Measurements from ENCODE around the gene TBC1D9B.

The TBC1D9B gene

DNA sequence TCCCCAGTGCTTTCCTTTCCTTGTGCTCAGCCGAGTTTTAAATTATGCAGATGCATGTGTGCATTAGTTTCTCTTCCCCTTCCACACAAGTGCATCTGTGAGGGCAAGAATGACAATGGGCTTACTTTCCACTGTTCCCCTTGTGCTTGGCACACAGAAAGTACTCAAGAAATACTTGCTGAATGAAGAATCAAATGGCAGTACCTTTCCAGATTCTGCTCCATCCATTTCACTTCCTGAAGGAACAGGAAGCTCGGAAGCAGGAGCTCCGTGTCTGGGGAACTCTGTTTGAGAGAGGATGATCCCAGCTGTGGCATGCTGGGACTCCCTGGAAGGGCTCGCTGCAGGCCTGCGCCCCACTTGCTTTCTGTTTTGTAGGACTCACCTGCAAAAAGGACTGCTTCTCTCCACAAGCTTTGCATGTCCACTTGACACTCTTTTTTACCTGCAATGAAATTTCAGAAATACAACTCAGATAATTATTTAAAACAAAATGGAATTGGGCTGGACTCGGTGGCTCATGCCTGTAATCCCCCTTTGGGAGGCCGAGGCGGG, 54.6 kb downstream of the TBC1D9B start:
- TF ChIP-seq, protein P1, sequence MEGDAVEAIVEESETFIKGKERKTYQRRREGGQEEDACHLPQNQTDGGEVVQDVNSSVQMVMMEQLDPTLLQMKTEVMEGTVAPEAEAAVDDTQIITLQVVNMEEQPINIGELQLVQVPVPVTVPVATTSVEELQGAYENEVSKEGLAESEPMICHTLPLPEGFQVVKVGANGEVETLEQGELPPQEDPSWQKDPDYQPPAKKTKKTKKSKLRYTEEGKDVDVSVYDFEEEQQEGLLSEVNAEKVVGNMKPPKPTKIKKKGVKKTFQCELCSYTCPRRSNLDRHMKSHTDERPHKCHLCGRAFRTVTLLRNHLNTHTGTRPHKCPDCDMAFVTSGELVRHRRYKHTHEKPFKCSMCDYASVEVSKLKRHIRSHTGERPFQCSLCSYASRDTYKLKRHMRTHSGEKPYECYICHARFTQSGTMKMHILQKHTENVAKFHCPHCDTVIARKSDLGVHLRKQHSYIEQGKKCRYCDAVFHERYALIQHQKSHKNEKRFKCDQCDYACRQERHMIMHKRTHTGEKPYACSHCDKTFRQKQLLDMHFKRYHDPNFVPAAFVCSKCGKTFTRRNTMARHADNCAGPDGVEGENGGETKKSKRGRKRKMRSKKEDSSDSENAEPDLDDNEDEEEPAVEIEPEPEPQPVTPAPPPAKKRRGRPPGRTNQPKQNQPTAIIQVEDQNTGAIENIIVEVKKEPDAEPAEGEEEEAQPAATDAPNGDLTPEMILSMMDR (IDR thresholded peaks at IDR 0.05; ENCODE audit: low read depth, low read length, missing control alignments), result no peak
- DNase-seq (ENCODE audit: low read depth), result no peak
- in situ Hi-C loops (cut with HindIII; ENCODE audit: low sequenced_read_pairs), result no loop called here
- H3K4me3 ChIP-seq (ENCODE audit: low read depth, low read length), result no peak overlapping the region

DNA sequence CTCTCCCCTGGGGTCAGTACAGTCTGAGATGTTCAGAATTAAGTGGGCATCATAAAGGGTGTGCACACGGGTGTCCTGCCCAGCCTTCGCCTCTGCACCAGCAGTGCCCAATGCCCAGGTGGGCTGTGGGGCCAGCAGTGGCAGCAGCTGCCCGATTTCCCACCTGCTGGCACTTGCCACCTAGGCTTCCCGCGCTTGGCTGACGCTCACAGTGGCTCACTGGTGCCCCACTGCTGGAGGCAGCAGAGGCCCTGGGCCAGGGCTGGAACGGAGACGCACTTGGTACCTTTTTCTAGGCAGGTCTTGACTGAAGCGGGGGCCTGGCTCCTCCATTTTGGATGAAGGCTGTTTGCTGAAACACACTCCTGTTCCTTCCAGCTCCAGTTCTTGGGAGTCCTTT, 66.1 kb downstream of the TBC1D9B start:
- DNase-seq (ENCODE audit: low read depth), result no peak
- no peak overlapping the region for H3K4me3 ChIP-seq (ENCODE audit: low read depth, low read length)
- in situ Hi-C loops (cut with HindIII; ENCODE audit: low sequenced_read_pairs), result no loop called here
- TF ChIP-seq, protein P1 (IDR thresholded peaks at IDR 0.05; ENCODE audit: low read depth, low read length, missing control alignments), result no peak

DNA sequence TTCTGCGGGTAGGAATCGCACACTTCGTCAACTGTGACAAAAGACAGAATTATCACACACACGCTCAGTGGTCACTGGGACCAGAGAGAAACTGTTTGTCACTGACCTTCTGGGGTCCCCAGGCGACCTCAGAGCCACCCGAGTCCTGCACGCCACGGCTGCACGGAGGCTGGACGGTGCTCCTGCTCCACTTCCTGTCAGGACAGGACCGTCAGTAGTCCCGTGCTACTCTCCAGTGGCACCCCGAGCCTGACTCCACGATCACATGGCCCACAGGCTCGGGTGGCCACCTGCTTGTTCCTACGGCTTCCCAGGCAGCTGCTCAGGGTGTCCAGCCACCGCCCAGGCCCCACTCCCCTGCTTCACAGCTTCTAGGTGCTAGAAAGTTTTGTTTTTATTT, 66.9 kb downstream of the TBC1D9B start:
- no peak overlapping the region for H3K4me3 ChIP-seq (ENCODE audit: low read depth, low read length)
- TF ChIP-seq, protein P1 (IDR thresholded peaks at IDR 0.05; ENCODE audit: low read depth, low read length, missing control alignments), result no peak
- in situ Hi-C loops (cut with HindIII; ENCODE audit: low sequenced_read_pairs), result no loop called here
- no peak for DNase-seq (ENCODE audit: low read depth)

DNA sequence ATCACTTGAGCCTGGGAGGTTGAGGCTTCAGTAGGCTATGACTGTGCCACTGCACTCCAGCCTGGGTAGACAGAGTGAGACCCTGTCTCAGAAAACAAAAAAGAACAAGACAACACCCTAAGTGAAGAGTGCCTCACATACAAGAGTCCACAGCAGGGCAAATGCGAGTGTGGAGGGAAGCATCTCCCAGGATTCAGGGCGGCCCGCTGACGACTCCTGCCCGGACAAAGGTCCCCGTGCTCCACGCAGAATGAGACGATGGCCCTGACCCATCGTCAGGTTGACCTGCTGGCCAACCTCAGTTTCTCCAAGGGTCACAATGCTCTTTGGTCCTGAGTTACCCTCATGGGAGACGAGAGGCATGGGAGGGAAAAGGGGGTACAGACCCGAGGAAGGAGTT, 67.4 kb downstream of the TBC1D9B start:
- in situ Hi-C loops (cut with HindIII; ENCODE audit: low sequenced_read_pairs), result no loop called here
- TF ChIP-seq, protein P1 (IDR thresholded peaks at IDR 0.05; ENCODE audit: low read depth, low read length, missing control alignments), result no peak
- H3K4me3 ChIP-seq (ENCODE audit: low read depth, low read length), result no peak overlapping the region
- DNase-seq (ENCODE audit: low read depth), result no peak

DNA sequence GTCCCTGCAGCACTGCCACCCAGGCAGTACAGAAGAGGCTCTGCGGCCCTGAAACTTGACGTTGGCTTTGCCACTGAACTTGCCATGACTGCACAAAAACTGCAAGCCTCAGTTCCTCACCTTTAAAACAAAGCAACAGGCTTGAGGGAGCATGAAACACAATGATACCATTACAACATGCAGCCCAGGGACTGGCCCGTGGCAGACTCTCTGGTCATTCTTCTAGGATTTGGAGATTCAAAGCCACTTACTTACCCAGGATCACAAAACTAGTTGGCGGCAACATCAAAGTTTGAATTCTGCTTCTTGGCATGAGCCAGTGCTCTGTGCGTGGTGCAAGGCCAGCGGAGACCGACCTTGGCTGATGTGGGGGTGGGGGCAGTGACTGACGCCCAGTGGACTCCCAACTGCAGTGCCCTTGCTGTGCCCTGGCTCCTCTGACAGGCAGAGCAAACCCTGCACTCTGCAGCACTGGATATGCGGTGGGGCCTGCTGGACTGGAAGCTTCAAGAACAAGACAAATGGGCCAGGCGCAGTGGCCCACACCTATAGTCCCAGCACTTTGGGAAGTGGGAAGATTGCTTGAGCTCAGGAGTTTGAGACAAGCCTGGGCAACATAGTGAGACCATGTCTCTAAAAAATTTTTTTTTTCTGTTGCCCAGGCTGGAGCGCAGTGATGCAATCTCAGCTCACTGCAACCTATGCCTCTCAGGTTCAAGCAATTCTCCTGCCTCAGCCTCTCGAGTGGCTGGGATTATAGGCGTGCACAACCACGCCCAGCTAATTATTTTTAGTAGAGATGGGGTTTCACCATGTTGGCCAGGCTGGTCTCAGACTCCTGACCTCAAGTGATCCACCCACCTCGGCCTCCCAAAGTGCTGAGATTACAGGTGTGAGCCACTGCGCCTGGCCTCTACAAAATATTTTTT, 68.1 kb downstream of the TBC1D9B start:
- in situ Hi-C loops (cut with HindIII; ENCODE audit: low sequenced_read_pairs), result no loop called here
- TF ChIP-seq, protein P1 (IDR thresholded peaks at IDR 0.05; ENCODE audit: low read depth, low read length, missing control alignments), result no peak
- no peak overlapping the region for H3K4me3 ChIP-seq (ENCODE audit: low read depth, low read length)
- DNase-seq (ENCODE audit: low read depth), result no peak

DNA sequence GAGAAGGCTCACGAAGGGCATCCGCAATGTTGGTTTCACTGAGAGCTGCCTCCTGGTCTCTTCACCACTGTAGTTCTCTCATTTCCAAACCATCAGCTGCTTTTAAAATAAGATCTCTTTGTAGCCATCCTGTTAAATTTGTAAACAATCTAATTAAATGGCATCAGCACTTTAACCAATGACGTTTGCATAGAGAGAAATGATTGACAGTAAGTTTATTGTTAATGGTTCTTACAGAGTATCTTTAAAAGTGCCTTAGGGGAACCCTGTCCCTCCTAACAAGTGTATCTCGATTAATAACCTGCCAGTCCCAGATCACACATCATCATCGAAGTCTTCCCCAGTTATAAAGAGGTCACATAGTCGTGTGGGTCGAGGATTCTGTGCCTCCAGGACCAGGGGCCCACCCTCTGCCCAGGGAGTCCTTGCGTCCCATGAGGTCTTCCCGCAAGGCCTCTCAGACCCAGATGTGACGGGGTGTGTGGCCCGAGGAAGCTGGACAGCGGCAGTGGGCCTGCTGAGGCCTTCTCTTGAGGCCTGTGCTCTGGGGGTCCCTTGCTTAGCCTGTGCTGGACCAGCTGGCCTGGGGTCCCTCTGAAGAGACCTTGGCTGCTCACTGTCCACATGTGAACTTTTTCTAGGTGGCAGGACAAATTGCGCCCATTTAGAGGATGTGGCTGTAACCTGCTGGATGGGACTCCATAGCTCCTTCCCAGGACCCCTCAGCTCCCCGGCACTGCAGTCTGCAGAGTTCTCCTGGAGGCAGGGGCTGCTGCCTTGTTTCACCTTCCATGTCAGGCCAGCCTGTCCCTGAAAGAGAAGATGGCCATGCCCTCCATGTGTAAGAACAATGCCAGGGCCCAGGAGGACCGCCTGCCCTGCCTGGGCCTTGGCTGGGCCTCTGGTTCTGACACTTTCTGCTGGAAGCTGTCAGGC, 70.4 kb downstream of the TBC1D9B start:
- in situ Hi-C loops (cut with HindIII; ENCODE audit: low sequenced_read_pairs), result no loop called here
- DNase-seq (ENCODE audit: low read depth), result no peak

More for the DNA sequence above, 70.4 kb downstream of the TBC1D9B start:
- TF ChIP-seq, protein P1 (IDR thresholded peaks at IDR 0.05; ENCODE audit: low read depth, low read length, missing control alignments), result no peak
- no peak overlapping the region for H3K4me3 ChIP-seq (ENCODE audit: low read depth, low read length)

Data from astrocyte of the cerebellum (primary cell).